LHCN-M2 (cell line): ENCODE results near the gene CENPP. TPM values are rescaled to one million over a fixed set of nuclear protein-coding genes. Genes with fewer than 3 reads are reported as not detected.
A peak's percentile ranks its signal among the peaks of the same experiment; 100 is the strongest.
"Not testable (repeated sequence)": the region's sequence is repeated elsewhere in the genome, so short reads cannot be mapped to it uniquely, and the experiment has no call there.

ENCODE experiments used
- DNase-seq: peaks from one replicate; pipeline ENCODE4 v3.0.0-alpha.2; 2012; ENCODE audit warnings: low read depth
- total RNA-seq: library from RNA; depleted of rRNA; stranded (reverse); fragments of >200 nt; gene quantifications from 2 replicates; pipeline ENCODE4 v1.2.3, GENCODE V29; 2014

Gene CENPP
- total RNA-seq, 1 experiment from 2014 or later = 12.0 TPM

DNA sequence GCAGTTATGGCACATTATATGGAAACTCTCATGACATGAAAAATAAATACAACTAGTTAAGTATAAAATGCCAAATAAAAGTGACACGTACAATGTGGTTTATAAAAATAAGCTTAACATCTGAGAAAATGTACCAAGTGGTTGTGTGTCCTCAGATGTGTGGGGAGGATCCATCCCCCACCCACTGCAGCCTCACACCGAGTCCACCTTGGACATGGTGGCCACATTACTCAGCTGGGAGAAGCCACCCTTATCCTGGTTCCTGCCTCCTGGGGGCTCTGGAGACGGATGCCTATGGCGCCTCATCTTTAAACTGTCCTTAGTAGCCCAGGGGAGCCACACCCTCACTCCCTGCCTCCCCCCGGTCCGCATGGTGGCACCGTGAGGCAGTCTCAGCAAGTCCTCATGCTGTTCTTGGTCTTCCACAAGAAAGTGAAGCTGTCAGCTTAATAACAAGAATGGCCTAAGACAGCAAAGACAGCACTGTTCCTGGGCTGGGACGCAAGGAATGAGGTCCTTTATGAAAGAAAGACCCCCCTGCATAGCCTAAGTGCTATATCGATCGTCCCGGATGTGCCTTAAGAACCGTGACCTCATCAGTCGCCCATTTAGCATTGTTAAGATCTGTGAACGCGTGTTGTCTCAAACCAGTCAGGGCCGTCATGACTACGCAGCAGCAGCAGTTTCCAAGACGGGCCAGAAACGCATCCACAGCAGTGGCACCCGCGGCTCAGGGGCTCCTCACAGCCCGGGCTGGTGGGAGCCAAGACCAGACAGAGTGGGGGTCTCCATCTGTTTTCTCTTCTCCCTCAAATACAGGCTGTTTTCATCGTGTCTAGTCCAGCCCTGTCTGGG, 287.7 kb downstream of the CENPP start:
- no peak for DNase-seq

DNA sequence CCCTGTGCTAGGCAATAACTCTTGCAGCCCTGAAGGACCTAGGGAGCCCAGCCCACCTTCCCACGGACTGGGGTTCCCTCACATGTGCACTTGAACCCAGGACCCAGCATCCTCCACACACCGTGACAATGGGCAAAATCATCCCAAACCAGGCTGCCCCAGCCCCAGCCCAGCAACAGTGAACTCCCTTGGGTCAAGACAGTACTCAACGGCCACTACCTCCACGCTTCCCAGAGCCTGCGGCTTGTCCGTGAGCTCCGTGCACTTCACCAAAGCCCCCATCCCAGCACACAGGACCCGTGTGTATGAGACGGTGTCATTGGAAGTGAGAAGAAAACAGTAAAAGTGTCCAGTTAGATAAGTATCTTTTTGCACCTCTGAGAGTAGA, 288.4 kb downstream of the CENPP start:
- DNase-seq = no peak

DNA sequence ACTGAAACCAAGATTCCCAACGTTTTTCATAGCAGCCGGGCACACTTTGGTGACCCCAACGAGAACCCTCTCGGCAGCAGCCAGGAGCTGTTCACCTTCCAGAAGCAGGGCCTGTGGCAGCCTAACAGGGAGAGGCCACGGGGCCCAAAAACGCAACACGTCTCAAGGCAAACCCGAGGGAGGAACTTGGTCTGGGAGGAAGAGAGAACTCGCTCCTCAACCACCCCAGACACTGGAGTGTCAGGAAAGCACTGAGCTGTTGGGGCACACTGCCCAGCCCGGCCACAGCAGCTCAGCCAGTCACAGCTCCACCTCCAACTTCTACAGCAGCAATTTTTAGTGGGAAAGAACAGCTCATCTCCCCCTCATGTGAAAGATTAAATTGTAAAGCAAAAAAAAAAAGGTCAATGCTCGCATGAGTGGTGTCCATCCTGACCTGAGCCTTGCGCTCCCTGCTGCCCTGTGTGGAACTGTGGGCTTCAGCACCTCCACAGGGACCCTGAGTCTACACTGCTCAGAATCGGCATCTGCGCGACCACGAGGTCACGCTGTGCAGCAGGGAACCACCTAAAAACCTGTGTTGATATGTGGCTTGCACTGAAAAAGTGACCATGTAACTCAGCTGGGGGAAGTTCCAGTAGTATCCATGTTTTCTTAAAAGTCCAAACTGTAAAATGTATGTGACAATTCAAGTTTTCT, 289.2 kb downstream of the CENPP start:
- DNase-seq = no peak

DNA sequence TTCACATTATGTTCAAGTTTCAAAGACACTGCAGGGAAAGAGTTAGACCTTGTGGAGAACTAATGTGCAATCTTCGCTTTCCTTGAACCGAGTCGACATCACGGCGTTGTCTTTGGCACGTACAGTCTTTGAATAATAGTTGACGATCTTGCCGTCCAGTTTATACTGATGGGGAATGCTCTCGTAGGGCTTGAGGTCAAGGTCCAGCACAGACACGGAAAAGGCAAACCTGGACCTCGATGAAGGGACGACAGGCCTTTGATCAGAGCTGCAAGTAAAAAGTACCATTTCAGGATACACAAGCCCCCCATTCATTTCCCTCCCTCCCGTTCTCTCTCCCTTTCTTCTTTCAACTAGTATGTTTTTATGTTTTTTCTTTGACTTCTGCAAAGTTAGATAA, 290.0 kb downstream of the CENPP start:
- DNase-seq = no peak

DNA sequence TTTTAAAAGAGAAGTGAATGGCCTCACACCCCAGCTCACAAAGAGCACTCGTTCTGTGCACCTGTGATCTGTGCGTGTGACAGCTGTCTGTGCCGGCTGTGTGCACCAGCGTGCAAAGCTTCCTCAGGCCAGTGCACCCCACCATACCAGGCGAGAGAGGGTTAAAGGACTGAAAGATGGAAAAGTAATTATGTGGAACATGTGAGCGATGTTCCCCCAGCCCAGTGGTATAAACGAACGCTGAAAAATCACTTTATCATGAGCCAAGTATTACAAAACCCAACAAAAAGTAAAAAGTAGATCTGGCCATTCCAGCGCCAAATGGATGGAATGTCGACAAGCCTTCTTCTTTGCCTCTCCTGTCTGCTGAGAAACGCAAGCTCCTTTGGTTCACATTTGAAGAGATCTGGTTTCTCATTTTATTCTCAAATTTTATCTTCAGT, 290.5 kb downstream of the CENPP start:
- DNase-seq = no peak

DNA sequence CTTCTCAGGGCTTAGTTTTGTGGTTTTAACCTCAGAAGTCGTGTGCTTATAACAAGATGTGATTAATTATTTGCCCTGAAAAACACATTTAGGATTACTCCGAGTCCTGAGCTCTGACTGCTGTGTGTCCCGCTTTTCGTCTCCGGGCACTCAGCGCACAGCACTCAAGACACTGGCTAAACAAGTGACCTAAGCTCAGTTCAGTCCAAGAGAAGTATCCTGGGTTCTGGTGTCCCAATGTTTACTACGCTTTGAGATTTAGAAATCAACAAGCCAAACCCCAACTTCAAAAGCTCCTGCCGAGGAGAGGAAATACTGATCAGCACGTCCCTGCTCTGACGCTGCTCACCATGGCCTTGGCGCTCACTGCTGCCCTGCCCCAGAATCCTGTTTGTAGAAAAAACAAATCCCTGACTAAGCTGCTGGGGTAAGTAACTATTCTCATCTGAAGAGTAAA, 290.9 kb downstream of the CENPP start:
- DNase-seq = no peak

DNA sequence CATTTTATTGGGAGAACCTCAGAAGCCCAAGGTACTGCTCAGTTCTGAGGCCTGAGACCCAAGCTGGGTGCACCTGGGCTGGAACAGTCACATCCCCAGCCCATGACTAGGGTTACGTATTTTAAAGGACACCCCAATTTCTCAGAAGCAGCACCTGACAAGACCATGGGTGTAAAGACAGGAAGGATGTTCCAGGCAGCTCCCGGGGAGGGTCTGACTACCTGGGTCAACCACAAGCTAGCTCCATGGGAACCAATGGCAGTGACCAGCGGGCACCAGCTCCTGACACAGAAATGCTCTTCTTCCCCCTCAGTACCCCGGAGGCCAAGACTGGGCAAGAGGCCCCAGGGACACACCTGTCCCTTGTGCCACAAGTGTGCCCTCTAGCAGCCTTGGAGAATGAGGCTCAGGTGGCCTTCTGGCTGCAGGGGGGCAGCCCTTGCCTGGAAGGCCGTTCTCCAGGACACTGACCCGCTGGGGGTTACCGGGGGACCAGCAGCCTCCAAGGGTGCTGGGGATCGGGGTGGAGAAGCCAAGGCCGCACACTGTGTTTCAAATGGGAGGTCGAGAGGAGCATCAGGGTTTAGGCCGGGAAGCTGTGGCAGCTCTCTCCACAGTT, 291.6 kb downstream of the CENPP start:
- no peak for DNase-seq

DNA sequence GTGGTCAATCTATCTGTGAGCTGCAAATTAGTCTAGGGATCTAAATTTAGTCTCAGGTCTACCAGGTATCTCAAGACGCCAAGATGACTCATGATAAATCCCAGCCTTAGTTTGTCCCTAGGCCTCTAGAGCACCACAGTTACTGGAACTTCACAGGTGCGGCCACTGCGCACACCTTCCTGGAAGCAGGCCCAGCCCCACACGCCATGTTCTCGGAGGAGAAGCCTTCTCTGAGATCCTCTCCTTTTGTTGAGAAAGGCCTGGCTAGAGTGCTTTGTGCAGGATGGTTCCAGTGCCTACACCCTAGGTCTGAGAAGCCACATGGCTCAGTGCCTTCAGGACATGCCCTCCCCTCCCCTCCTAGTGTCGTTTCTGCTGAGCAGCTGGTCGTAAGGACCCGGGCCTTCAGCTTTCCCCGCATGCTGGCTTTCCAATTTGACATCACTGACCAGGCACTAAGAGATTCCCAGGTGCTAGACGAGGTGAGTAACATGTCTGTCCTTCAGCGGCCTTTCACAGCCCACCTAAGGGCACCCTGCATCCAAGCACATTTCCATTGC, 292.3 kb downstream of the CENPP start:
- DNase-seq = no peak

DNA sequence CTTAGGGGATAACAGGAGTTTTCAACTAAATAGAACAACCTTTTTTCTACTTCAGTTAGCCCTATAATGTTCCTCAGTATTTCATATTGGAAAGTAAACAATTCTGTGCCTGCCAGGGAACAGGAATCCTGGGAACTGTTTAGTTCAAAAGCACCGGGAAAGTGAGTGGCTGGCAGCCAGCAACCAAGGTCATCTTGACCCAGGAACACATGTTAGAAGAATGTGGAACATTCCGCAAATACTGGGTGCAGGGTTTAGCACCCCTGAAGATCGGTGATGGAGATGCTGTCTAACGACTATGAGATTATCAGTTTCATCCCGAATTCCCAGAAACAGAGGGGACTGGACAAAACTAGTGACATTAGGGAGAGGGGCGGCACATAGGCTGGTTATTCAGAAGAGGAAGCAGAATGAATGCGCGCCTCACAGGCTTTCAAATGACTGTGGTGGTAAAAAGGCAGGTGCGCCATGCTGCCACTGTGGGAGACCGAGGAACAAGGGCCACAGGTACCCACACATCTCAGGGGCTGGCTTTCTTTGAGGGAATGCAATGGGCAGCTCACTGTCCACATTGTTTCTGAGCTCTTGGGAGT, 293.0 kb downstream of the CENPP start:
- no peak for DNase-seq

DNA sequence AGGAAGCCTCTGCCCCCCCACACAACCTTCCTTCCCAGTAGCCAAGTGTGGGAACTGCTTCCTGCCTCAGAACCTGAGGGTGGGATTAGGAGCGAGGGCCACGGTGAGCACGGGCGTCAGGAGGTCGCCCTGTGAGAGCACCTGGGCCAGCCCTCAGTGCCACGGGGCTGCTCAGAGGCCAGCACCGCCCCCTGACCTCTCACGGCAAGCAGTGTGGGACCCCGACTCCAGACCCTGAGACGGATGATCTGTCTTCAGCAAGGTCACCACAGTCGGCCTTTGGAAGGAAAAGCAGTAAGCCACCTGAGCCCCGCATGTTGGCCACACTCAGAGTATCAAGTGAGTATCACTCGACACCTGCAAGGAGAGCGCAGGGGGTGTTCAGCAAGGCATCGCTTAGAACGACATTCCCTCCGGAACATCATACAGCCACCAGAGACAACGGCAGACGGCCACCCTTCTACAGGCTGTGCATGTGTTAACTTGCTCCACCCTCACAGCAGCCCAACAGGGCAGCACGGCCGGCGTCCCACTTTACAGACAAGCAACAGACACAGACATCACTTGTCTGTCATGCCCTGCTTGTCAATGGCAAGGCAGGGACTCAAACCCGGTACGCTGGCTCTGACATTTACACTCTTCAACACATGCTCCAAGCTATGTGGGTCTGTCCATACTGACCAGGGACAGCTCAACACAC, 294.0 kb downstream of the CENPP start:
- DNase-seq = no peak

DNA sequence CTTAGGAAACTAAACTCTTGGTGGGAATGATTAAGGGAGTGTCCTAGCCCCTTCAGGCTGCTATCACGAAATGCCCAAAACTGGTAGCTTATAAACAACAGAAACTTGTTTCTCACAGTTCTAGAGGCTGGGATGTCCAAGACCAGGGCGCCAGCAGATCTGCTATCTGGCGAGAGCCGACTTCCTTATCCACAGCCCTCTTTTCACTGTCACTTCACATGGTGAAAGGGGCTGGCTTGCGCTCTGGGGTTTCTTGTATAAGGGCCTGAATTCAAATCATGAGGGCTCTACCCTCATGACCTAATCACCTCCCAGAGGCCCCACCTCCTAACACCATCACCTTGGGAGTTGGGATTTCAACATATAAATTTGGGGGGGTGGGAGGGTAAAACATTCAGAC, 295.1 kb downstream of the CENPP start:
- no peak for DNase-seq

DNA sequence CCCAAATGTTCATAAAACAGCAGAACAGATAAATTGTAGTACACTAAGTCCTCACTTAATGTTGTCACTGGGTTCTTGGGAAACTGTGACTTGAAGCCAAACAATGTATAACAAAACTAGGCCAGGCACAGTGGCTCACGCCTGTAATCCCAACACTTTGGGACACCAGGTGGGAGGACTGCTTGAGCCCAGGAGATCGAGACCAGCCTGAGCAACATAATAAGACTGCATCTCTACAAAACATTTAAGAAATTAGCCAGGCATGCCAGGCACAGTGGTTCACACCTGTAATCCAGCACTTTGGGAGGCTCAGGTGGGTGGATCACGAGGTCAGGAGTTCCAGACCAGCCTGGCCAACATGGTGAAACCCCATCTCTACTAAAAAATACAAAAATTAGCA, 298.2 kb downstream of the CENPP start:
- DNase-seq = not testable (repeated sequence)

DNA sequence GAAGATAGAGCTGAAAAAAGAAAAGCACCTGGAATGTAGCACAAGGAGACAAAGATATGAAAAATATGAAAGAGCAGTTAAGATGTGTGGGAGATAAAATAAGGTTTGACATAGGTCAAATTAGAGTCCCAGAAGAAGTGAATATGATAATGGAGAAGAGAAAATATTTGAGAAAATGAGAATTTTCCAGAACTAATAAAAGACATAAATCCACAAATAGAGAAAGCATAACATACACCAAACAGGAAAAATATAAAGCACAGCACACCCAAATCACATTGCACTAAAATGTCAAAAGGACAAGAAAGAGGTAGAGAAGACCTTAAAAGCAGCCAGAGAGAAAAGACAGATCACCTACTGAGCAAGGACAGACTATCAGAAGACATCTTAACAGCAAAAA, 300.7 kb downstream of the CENPP start:
- no peak for DNase-seq

DNA sequence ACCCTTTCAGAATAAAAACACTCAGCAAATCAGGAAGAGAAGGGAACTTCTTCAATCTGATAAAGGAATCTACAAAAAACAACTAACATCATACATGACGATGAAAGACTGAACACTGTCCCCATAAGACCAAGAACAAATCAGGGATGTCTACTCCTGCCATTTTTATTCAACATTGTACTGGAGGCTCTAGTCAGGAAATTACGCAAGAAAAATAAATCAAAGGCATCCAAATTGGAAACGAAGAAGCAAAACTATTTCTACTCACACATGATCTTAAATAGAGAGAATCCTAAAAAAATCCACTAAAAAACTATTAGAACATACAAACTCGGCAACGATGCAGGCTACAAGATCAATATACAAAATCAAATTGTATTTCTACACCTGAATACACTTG, 301.9 kb downstream of the CENPP start:
- no peak for DNase-seq

DNA sequence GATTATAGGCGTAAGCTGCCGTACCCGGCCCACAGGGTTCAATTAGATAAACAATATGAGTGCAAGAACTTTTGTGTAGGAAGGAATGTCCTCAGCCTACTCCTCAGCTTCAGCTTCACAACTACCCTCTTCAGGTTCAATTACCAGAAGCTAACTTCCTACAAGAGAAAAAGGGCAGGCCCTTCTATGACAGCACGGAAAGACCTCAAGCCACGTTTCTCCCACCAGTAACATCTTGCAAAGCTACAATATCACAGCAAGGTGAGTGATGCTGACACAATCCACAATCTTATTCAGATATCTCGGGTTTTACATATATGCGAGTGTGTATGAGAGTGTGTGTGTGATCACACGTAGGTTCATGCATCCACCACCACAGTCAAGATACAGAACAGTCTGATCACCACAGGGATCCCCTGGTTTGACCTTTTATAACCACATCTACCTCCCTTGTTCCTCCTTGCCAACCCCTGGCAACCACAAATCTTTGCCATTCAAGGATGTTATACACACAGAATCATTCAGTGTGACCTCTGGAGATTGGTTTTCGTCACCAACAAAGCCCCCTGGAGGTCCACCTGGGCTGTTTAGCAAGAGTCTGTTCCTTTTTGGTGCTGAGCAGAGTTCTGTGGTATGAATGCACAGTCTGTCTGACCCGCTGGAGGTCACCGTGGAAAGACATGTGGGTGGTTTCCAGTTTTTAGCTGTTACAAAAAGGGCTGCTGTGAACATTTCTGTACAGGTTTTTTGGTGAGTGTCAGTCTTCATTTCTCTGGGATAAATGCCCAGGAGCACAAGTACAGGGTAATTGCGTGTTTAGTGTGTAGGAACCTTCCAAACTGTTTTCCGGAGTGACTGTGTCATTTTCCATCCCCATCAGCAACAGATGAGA, 305.9 kb downstream of the CENPP start:
- DNase-seq = no peak

DNA sequence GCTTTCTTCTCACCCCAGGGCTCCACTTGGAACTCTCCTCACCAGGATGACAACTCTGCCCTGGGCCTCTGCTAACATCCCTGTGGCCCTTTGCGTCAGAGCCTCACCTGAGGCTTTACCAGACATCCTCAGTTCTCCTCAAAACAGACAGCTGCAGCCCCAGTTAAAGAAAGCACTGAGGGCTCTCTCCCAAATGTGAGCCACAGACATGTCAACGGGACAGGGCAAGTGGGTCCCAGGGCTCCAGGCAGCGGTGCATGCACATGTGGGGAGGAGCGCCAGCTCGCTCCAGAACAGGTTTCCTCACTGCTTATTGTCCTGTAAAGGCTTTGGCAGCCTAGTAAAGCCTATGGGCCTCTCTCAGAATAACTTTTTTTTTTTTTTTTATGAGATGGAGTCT, 306.9 kb downstream of the CENPP start:
- no peak for DNase-seq

DNA sequence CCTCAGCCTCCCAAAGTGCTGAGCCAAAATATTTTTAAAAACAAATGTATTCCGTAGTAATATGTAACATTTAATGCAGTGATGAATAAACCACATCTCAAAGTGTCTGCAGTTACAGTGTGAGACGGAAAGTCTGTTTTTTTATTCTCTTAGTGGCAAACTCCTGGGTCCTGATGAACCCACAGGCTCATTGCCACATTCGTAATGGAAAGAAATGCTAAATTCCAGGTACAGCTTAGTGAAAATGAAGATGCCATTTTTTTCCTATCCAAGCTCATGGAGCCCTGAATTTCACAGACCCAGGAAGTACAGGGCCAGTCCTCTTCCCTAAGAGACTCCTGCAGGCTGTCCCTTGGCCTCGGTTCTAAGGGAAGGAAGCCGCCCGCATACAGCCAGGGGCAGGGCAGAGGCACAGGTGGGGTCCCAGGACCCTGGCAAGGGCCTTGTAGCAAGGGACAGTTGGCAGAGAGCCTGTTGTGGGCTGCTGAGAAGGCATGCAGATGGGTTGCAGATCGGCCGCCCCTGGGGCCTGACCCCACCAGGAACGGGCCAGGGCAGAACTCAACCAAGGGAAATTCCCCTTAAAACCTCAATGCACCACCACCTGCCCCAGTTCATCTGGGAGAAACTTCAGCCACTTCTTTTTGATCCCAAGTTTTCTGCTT, 308.0 kb downstream of the CENPP start:
- DNase-seq = no peak

DNA sequence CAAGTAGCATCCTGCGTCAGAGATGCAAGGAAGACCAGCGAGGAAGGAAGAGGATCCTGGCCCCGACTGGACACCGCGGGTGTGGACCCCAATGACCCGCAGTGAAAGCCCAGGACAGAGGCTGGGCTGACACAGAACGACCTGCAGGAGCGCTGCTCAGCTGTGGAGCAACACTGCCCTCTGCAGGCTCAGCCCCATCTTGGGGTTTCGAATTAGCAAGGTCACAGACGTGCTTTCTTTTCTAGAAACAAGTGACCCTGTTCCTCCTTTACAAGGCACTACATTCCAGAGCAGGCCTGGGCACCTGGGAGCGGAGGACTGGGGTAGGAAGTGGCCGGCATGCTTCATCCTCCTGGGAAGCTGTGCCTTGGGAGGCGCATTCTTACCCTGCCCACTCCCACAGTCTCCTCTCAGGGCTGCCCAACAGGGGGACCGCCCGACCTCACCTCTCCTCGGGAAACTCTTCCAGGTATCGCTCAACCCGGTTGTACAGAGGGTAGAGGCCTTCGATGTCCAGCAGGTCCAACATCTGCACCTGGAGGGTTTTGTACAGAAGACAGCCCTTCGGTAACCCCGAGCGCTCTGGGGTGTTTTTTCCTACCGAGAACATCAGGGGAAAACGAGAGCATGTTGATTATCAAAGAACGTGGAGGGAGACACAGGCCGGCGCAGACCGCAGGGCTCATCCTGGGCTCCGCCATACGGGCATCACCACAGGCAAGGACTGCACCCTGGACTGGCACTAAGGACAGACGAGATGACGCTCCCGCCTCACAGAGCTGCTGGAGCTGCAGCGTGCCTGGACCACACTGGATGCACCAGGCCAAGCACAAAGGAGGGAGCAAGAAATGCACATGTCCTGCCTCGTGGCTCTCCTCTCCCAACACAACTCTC, 309.2 kb downstream of the CENPP start:
- peak; percentile 56 for DNase-seq

DNA sequence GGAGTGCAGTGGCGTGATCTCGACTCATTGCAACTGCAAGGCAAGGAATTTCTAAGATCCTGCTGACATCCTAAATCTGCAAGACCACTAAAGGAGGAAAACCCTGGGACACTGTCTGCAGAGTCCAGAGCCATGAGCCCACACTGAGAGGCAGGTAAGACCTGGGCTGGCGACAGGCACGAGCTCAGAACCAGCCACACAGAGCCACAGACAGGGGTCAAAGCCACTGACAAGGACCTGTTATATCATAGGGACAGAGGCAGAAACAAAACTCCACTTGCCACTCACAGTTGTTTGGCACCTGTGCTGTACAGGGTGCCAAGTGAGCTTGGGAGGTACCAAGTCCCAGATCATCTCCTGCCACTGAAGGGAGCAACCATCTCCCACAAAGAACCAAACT, 310.0 kb downstream of the CENPP start:
- DNase-seq = no peak
